ENCODE measurements around the gene FAM237A. TPM values are rescaled to one million over a fixed set of nuclear protein-coding genes. Genes with fewer than 3 reads are reported as not detected.

FAM237A gene
- total RNA-seq, 1 experiment from 2014 or later = not detected

DNA sequence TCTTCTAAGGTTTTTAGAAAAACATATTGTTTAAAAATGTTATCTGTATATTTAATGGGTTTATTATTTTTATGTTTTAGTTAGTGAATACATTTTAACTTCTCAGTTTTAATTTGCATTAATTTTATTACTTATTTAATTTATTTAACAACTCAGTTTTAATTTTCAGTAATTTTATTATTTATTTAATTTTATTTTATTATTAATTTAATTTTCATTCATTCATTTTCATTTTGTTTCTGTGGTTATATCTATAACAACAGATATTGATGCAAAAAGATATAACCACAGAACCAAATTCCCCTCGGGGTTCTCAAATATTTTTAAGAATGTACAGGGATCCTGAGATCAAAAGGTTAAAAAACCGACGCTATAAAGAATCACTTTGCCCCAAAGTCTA lies 23.0 kb downstream of the FAM237A start:
- no peak overlapping the region for H3K27ac ChIP-seq (ENCODE audit: low read depth, low read length, poor library complexity, severe bottlenecking)
- BruUV-seq (replicated peaks) = no TSS peak
- no peaks in the 10 kb centered on the region for H3K9me3 ChIP-seq (ENCODE audit: low read depth, low read length, poor library complexity, severe bottlenecking)
- H3K27me3 ChIP-seq (replicated peaks; ENCODE audit: insufficient read depth, low read depth, low read length, poor library complexity) = peaks cover 35% of the 10 kb centered on the region
- ChIA-PET POLR2A (ENCODE audit: low non-redundant PET) (no interaction called here), CTCF (no interaction called here)
- TF ChIP-seq EZH2 (IDR thresholded peaks at IDR 0.05; ENCODE audit: borderline replicate concordance, low read depth, low read length, poor library complexity, severe bottlenecking) = no peak
- TF ChIP-seq, protein P1, sequence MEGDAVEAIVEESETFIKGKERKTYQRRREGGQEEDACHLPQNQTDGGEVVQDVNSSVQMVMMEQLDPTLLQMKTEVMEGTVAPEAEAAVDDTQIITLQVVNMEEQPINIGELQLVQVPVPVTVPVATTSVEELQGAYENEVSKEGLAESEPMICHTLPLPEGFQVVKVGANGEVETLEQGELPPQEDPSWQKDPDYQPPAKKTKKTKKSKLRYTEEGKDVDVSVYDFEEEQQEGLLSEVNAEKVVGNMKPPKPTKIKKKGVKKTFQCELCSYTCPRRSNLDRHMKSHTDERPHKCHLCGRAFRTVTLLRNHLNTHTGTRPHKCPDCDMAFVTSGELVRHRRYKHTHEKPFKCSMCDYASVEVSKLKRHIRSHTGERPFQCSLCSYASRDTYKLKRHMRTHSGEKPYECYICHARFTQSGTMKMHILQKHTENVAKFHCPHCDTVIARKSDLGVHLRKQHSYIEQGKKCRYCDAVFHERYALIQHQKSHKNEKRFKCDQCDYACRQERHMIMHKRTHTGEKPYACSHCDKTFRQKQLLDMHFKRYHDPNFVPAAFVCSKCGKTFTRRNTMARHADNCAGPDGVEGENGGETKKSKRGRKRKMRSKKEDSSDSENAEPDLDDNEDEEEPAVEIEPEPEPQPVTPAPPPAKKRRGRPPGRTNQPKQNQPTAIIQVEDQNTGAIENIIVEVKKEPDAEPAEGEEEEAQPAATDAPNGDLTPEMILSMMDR (conservative IDR thresholded peaks at IDR 0.05; ENCODE audit: low read depth, low read length) = no peak
- H3K4me1 ChIP-seq (ENCODE audit: insufficient read depth, low read length, poor library complexity, severe bottlenecking) = no peaks in the 10 kb centered on the region
- DNase-seq (ENCODE audit: low spot score) = no peak
- intact Hi-C loops (cut with micrococcal nuclease; ENCODE audit: unreplicated experiment) = no loop called here
- no peaks in the 10 kb centered on the region for H3K36me3 ChIP-seq (ENCODE audit: insufficient read depth, low read length, poor library complexity, severe bottlenecking)
- H3K4me3 ChIP-seq (ENCODE audit: low read depth, low read length, poor library complexity, severe bottlenecking) = no peak overlapping the region

DNA sequence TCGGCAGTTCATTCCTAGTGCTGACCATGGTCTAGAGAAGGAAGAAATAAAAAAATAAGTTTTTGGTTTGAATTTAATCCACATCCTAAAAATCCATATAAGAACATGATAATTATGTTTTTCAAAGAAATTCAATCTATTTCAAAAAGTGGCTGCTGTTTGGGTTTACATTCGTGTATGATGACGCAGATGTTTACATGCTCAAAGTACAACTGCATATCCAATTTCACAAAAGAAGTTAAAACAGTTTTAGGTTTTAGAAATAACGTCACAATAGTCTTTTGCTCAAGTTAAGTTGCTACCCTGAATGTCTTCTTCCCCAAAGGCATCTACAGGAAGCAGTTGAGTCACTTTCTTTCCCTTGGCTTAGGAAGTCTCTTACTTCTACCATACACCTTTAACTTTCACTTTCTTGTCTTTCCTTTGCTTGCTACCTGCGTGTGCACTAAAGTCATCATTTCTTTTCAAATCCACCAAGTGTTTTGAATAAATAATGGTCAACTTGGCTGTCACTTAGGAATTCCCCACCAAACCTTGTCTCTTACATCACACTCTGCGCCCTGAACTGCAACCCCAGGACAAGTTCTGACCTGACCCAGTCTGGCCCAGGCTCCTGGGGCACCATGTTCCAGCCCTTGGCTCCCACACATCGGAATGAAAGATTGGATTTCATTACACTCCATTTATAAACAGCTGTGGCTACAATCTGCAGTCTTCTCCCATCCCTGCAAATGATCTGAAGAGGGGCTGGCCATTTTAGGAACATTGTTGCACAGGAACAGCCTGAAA lies 28.4 kb downstream of the FAM237A start:
- Histone ChIP-seq H3K27me3 (replicated peaks; ENCODE audit: insufficient read depth, low read depth, low read length, poor library complexity) (peaks cover 39% of the 10 kb centered on the region), H3K27ac (ENCODE audit: low read depth, low read length, poor library complexity, severe bottlenecking) (no peak overlapping the region), H3K9me3 (ENCODE audit: low read depth, low read length, poor library complexity, severe bottlenecking) (no peaks in the 10 kb centered on the region), H3K4me3 (ENCODE audit: low read depth, low read length, poor library complexity, severe bottlenecking) (no peak overlapping the region), H3K4me1 (ENCODE audit: insufficient read depth, low read length, poor library complexity, severe bottlenecking) (no peaks in the 10 kb centered on the region), H3K36me3 (ENCODE audit: insufficient read depth, low read length, poor library complexity, severe bottlenecking) (no peaks in the 10 kb centered on the region)
- BruUV-seq (replicated peaks) = no TSS peak
- no peak for TF ChIP-seq EZH2 (IDR thresholded peaks at IDR 0.05; ENCODE audit: borderline replicate concordance, low read depth, low read length, poor library complexity, severe bottlenecking)
- TF ChIP-seq, protein P1 (conservative IDR thresholded peaks at IDR 0.05; ENCODE audit: low read depth, low read length) = no peak
- ChIA-PET CTCF (no interaction called here), POLR2A (ENCODE audit: low non-redundant PET) (no interaction called here)
- no peak for DNase-seq (ENCODE audit: low spot score)
- intact Hi-C loops (cut with micrococcal nuclease; ENCODE audit: unreplicated experiment) = no loop called here

DNA sequence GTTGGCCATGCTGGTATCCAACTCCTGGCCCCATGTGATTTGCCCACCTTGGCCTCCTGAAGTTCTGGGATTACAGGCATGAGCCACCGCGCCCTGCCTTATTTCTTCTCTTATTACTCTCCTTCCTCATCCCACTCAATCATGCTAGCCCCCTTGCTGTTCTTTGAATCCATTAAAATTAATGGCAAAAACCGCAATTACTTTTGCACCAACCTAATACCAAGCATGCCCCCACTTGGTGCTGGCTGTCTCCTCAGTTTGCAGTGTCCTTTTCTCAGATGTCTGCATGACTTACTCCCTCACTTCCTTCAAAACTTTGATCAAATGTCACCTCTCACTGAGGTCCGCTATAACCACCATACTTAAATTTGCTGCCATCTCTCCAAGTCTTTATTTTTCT lies 41.3 kb downstream of the FAM237A start:
- Histone ChIP-seq H3K27me3 (replicated peaks; ENCODE audit: insufficient read depth, low read depth, low read length, poor library complexity) (peaks cover 34% of the 10 kb centered on the region), H3K27ac (ENCODE audit: low read depth, low read length, poor library complexity, severe bottlenecking) (no peak overlapping the region), H3K9me3 (ENCODE audit: low read depth, low read length, poor library complexity, severe bottlenecking) (no peaks in the 10 kb centered on the region), H3K36me3 (ENCODE audit: insufficient read depth, low read length, poor library complexity, severe bottlenecking) (no peaks in the 10 kb centered on the region), H3K4me1 (ENCODE audit: insufficient read depth, low read length, poor library complexity, severe bottlenecking) (no peaks in the 10 kb centered on the region), H3K4me3 (ENCODE audit: low read depth, low read length, poor library complexity, severe bottlenecking) (no peak overlapping the region)
- ChIA-PET CTCF (no interaction called here), POLR2A (ENCODE audit: low non-redundant PET) (no interaction called here)
- intact Hi-C loops (cut with micrococcal nuclease; ENCODE audit: unreplicated experiment) = no loop called here
- no peak for DNase-seq (ENCODE audit: low spot score)
- no peak for TF ChIP-seq EZH2 (IDR thresholded peaks at IDR 0.05; ENCODE audit: borderline replicate concordance, low read depth, low read length, poor library complexity, severe bottlenecking)
- TF ChIP-seq, protein P1 (conservative IDR thresholded peaks at IDR 0.05; ENCODE audit: low read depth, low read length) = no peak
- BruUV-seq (replicated peaks) = no TSS peak
